Vagina (tissue), 2 donors: Measurements from ENCODE around the gene ZNF292. TPM values are rescaled to one million over a fixed set of nuclear protein-coding genes. Genes with fewer than 3 reads are reported as not detected.

ENCODE experiments used
- DNase-seq, 2 donors: peaks; one replicate each; pipeline ENCODE4 v3.0.0-alpha.2; 2017; ENCODE audit errors: extremely low spot score in 2 of 2
- H3K27ac ChIP-seq: fragments of 200-600 bp; sonication (generic); one replicate; pipeline ENCODE4 v1.5.1; 2019
- H3K27me3 ChIP-seq: fragments of 200-600 bp; sonication (generic); one replicate; pipeline ENCODE4 v1.5.1; 2019
- H3K36me3 ChIP-seq, 2 donors: fragments of 200-600 bp; sonication (generic); one replicate each; pipeline ENCODE4 v1.5.1; 2017 to 2019
- H3K4me1 ChIP-seq: fragments of 200-600 bp; sonication (generic); one replicate; pipeline ENCODE4 v1.5.1; 2019
- H3K4me3 ChIP-seq, 2 donors: fragments of 200-600 bp; sonication (generic); 1 replicate in 1 of 2; 2 replicates in 1 of 2; pipeline ENCODE4 v1.5.1; 2016 to 2019
- H3K9me3 ChIP-seq: fragments of 200-600 bp; sonication (generic); one replicate; pipeline ENCODE4 v1.5.1; 2019
- POLR2A ChIP-seq, 2 donors: fragments of 450-650 bp; IDR thresholded peaks; one replicate each; pipeline ENCODE4 v1.6.1; 2017; ENCODE audit warnings: antibody characterized with exemption in 2 of 2, mild to moderate bottlenecking in 2 of 2, moderate library complexity in 2 of 2
- POLR2AphosphoS5 ChIP-seq, 2 donors: sonication (generic); formaldehyde crosslinking; IDR thresholded peaks; one replicate each; pipeline ENCODE4 v1.9.0; 2017; ENCODE audit warnings: antibody characterized with exemption in 2 of 2, mild to moderate bottlenecking in 2 of 2, low read depth in 1 of 2; ENCODE audit not compliant: insufficient read depth in 1 of 2
- intact Hi-C: fragments of 100-400 bp; cut with DNase I; formaldehyde crosslinking; loops from one replicate; pipeline ENCODE4 v1.15.1; 2023
- total RNA-seq: library from RNA; depleted of rRNA; stranded (reverse); fragments of >200 nt; gene quantifications from one replicate; pipeline ENCODE4 v1.2.3, GENCODE V29; 2016
- TF ChIP-seq, protein P1 (sequence below), 3 experiments: fragments of 450-650 bp in 2 of 3; fragments of 200-600 bp in 1 of 3; sonication (generic) in 1 of 3; IDR thresholded peaks; one replicate each; pipeline ENCODE4 v1.5.1; 2017 to 2019; ENCODE audit warnings: antibody characterized with exemption in 3 of 3, mild to moderate bottlenecking in 2 of 3, moderate library complexity in 2 of 3

Gene ZNF292
- total RNA-seq, 1 donor from 2014 or later, result 41.5 TPM

DNA sequence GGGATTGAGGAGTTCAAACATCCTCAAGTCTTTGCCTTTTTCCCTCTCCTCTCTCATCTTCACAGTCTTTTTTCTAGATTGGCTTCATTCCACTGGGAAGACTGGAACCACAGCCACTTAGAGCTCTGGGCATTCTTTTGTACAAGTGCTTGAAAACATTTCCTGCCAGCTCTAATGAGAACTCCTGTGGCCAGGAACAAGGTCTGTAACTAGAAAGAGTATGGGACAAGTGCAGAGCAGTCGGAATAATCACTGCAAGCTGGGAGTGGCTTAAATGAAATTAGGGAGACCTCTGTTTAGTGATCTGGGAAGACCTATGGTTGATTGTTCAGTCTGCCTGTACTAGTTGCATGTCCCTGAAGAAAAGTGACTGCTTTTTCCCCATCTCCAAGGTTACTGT lies 126.1 kb downstream of the ZNF292 start:
- Histone ChIP-seq H3K4me3 (no peak overlapping the region), H3K27me3 (no peaks in the 10 kb centered on the region), H3K36me3 (no peaks in the 10 kb centered on the region), H3K4me1 (no peaks in the 10 kb centered on the region), H3K27ac (no peak overlapping the region), H3K9me3 (no peaks in the 10 kb centered on the region)
- no peak for DNase-seq
- intact Hi-C loops, result no loop called here
- TF ChIP-seq, protein P1, sequence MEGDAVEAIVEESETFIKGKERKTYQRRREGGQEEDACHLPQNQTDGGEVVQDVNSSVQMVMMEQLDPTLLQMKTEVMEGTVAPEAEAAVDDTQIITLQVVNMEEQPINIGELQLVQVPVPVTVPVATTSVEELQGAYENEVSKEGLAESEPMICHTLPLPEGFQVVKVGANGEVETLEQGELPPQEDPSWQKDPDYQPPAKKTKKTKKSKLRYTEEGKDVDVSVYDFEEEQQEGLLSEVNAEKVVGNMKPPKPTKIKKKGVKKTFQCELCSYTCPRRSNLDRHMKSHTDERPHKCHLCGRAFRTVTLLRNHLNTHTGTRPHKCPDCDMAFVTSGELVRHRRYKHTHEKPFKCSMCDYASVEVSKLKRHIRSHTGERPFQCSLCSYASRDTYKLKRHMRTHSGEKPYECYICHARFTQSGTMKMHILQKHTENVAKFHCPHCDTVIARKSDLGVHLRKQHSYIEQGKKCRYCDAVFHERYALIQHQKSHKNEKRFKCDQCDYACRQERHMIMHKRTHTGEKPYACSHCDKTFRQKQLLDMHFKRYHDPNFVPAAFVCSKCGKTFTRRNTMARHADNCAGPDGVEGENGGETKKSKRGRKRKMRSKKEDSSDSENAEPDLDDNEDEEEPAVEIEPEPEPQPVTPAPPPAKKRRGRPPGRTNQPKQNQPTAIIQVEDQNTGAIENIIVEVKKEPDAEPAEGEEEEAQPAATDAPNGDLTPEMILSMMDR (IDR thresholded peaks at IDR 0.05), result no peak
- TF ChIP-seq POLR2AphosphoS5 (IDR thresholded peaks at IDR 0.05; ENCODE audit: insufficient read depth in 1 of 2, low read depth in 1 of 2) (no peak), POLR2A (IDR thresholded peaks at IDR 0.05) (no peak)

DNA sequence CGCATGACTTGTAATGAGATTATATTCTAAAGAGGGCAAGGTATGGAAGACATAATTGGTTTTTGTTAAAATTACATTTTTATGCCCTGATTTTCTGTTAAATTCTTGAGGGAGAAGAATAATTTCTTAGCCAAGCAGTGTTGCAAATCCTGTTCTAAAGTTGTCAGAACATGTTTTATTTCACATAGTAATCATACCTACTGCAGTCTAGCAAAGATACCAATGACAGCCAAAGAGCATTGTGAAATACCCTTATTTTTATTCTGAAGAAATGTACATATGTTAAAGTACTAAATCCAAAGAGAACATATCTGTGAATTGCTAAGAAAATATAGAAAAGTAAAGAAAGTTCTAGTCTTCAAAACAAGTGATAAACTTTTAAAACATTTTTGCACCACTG lies 127.4 kb downstream of the ZNF292 start:
- Histone ChIP-seq H3K27me3 (no peaks in the 10 kb centered on the region), H3K9me3 (no peaks in the 10 kb centered on the region), H3K36me3 (no peaks in the 10 kb centered on the region), H3K27ac (no peak overlapping the region), H3K4me3 (no peak overlapping the region), H3K4me1 (no peaks in the 10 kb centered on the region)
- TF ChIP-seq, protein P1 (IDR thresholded peaks at IDR 0.05), result no peak
- TF ChIP-seq POLR2AphosphoS5 (IDR thresholded peaks at IDR 0.05; ENCODE audit: insufficient read depth in 1 of 2, low read depth in 1 of 2) (no peak), POLR2A (IDR thresholded peaks at IDR 0.05) (no peak)
- DNase-seq, result no peak
- intact Hi-C loops, result no loop called here

DNA sequence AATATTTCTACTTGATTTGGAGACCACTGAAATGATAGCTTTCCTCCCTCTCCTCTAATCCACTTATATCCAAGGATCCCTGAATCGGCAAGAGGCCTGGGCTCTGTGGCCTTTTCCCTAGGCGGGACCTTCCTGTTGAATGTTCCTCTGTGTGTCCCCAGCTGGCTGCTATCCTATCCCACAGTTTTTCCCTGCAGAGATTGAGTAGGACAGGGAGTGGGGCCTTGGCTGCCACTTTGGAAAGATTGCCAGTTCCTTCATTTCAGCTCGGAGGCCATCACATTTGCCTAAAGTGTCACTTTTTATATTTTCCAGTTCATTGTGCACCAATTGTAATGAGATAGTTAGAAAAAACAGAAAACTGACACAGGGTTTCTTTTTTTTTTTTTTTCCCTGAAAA lies 128.1 kb downstream of the ZNF292 start:
- TF ChIP-seq POLR2A (IDR thresholded peaks at IDR 0.05) (no peak), POLR2AphosphoS5 (IDR thresholded peaks at IDR 0.05; ENCODE audit: insufficient read depth in 1 of 2, low read depth in 1 of 2) (no peak)
- TF ChIP-seq, protein P1 (IDR thresholded peaks at IDR 0.05), result no peak
- DNase-seq, result no peak
- Histone ChIP-seq H3K4me3 (no peak overlapping the region), H3K4me1 (no peaks in the 10 kb centered on the region), H3K9me3 (no peaks in the 10 kb centered on the region), H3K27ac (no peak overlapping the region), H3K36me3 (no peaks in the 10 kb centered on the region), H3K27me3 (no peaks in the 10 kb centered on the region)
- intact Hi-C loops, result no loop called here

DNA sequence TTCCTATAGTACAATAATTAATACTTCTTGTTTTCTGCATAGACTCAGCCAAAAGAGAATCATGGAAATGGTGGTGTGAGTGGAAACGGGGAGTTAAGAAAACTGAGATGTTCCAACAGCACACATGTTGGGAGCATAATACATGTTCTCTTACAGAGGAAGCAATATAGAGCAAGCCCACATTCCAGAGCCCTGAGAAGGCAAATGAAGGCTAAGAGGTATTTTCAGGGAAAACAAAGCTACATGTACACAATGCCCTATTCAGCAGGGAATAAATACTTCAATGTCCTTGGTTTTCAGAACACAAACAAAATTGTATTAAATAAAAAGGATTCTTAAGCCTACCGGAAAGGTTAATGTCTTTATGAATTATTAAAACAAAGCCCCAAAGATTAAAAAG lies 131.9 kb downstream of the ZNF292 start:
- no peaks in the 10 kb centered on the region for H3K9me3 ChIP-seq
- intact Hi-C loops, result no loop called here
- H3K4me3 ChIP-seq, result no peak overlapping the region
- H3K36me3 ChIP-seq, result no peaks in the 10 kb centered on the region
- H3K4me1 ChIP-seq, result no peaks in the 10 kb centered on the region
- DNase-seq, result no peak
- H3K27ac ChIP-seq, result no peak overlapping the region
- no peaks in the 10 kb centered on the region for H3K27me3 ChIP-seq
- TF ChIP-seq, protein P1 (IDR thresholded peaks at IDR 0.05), result no peak
- no peak for TF ChIP-seq POLR2AphosphoS5 (IDR thresholded peaks at IDR 0.05; ENCODE audit: insufficient read depth in 1 of 2, low read depth in 1 of 2)
- no peak for TF ChIP-seq POLR2A (IDR thresholded peaks at IDR 0.05)

DNA sequence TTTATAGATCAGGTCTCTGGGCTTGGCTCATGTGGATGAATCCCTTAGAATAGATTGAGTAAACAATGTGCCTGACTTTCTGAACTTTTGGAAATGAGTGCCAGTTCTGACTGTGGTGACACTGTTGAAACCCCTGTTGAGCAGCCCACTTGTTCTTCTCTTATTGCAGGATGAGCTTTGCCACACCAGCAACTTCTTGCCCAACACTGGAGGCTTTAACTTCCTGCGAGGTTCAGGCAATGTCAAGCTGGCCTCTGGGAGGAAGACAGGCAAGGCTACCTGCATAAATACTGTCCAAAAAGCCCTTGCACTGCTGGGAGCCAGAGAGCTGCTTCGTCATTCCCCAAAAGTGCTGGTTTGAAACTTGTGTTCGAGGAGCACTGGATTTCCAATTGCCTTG lies 134.2 kb downstream of the ZNF292 start:
- no peaks in the 10 kb centered on the region for H3K9me3 ChIP-seq
- intact Hi-C loops, result no loop called here
- no peaks in the 10 kb centered on the region for H3K27me3 ChIP-seq
- H3K36me3 ChIP-seq, result no peaks in the 10 kb centered on the region
- DNase-seq, result no peak
- H3K4me1 ChIP-seq, result no peaks in the 10 kb centered on the region
- TF ChIP-seq POLR2AphosphoS5 (IDR thresholded peaks at IDR 0.05; ENCODE audit: insufficient read depth in 1 of 2, low read depth in 1 of 2), result no peak
- TF ChIP-seq, protein P1 (IDR thresholded peaks at IDR 0.05), result no peak
- no peak for TF ChIP-seq POLR2A (IDR thresholded peaks at IDR 0.05)
- H3K27ac ChIP-seq, result no peak overlapping the region
- H3K4me3 ChIP-seq, result no peak overlapping the region
